ENCODE results near the gene DRGX. TPM values are rescaled to one million over a fixed set of nuclear protein-coding genes. Genes with fewer than 3 reads are reported as not detected.

DRGX gene
- polyA plus RNA-seq, 1 donor from 2014 or later = not detected

DNA sequence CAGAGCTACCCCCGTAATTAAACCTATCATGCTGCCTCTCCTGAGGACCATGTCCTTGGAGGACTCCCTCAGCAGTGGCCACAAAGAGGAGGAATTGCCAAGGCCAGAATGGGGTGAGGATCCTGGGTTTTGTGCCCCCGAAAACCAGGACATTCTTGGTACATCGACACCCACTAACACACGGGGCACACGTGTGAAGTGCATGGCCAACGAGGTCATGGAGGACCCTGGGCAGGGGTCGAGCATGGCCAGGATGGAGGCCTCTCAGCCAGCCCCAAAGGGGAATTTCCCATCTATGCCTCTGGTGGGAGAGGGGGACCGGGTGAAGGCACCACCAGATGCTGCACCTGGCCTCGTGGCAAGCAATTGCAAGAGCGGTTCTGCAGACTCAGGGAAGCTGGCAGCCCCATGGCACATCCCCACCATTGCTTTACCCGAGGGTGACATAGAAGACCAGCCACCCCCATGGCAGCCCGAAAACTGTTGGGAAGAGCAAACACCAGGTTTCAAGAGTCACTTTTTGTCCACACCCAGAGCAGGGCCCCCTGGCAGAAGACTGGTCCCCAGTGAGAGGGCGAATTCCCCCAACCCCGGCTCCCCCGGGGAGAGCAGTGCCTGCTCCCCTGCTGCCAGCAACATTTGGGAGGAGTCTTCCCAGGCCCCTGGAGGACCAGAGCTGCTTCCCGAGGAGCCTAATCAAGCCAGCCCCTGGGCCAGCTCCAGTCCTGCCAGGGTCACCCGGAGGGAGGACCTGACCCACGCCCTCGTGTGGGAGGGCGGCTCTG is 70.6 kb downstream of the DRGX start:
- Histone ChIP-seq H3K36me3 (ENCODE audit: insufficient read depth, low read length) (no peaks in the 10 kb centered on the region), H3K4me2 (ENCODE audit: low read length) (no peak overlapping the region), H4K20me1 (ENCODE audit: insufficient read depth) (no peaks in the 10 kb centered on the region), H3F3A (ENCODE audit: insufficient read depth, low read length, poor library complexity, severe bottlenecking) (no peaks in the 10 kb centered on the region), H3K79me2 (replicated peaks; ENCODE audit: insufficient read depth, low read length) (no peaks in the 10 kb centered on the region), H3K27me3 (ENCODE audit: insufficient read depth, low read depth, low read length) (no peaks in the 10 kb centered on the region), H3K9me3 (ENCODE audit: low read length) (no peaks in the 10 kb centered on the region), H3K27ac (ENCODE audit: low read length) (no peak overlapping the region), H2AFZ (ENCODE audit: low read depth, low read length) (no peak overlapping the region), H3K9me2 (ENCODE audit: insufficient read depth, low read length) (no peaks in the 10 kb centered on the region), H3K9ac (ENCODE audit: low read length) (no peak overlapping the region), H3K4me3 (ENCODE audit: low read length) (no peak overlapping the region)
- TF ChIP-seq EP300 (conservative IDR thresholded peaks at IDR 0.05; ENCODE audit: poor library complexity, severe bottlenecking) = no peak
- no peak for TF ChIP-seq EZH2 (IDR thresholded peaks at IDR 0.05; ENCODE audit: borderline replicate concordance, insufficient read depth, low read length, poor library complexity, severe bottlenecking)
- TF ChIP-seq RAD21 (conservative IDR thresholded peaks at IDR 0.05) = no peak
- TF ChIP-seq MXI1 (conservative IDR thresholded peaks at IDR 0.05; ENCODE audit: poor library complexity, severe bottlenecking) = no peak
- TF ChIP-seq POLR2AphosphoS5 (IDR thresholded peaks at IDR 0.05) = no peak
- no peak for TF ChIP-seq SMC3 (conservative IDR thresholded peaks at IDR 0.05; ENCODE audit: poor library complexity)
- TF ChIP-seq, protein P1, sequence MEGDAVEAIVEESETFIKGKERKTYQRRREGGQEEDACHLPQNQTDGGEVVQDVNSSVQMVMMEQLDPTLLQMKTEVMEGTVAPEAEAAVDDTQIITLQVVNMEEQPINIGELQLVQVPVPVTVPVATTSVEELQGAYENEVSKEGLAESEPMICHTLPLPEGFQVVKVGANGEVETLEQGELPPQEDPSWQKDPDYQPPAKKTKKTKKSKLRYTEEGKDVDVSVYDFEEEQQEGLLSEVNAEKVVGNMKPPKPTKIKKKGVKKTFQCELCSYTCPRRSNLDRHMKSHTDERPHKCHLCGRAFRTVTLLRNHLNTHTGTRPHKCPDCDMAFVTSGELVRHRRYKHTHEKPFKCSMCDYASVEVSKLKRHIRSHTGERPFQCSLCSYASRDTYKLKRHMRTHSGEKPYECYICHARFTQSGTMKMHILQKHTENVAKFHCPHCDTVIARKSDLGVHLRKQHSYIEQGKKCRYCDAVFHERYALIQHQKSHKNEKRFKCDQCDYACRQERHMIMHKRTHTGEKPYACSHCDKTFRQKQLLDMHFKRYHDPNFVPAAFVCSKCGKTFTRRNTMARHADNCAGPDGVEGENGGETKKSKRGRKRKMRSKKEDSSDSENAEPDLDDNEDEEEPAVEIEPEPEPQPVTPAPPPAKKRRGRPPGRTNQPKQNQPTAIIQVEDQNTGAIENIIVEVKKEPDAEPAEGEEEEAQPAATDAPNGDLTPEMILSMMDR (IDR thresholded peaks at IDR 0.05; ENCODE audit: poor library complexity, severe bottlenecking) = no peak
- TF ChIP-seq, protein P2, sequence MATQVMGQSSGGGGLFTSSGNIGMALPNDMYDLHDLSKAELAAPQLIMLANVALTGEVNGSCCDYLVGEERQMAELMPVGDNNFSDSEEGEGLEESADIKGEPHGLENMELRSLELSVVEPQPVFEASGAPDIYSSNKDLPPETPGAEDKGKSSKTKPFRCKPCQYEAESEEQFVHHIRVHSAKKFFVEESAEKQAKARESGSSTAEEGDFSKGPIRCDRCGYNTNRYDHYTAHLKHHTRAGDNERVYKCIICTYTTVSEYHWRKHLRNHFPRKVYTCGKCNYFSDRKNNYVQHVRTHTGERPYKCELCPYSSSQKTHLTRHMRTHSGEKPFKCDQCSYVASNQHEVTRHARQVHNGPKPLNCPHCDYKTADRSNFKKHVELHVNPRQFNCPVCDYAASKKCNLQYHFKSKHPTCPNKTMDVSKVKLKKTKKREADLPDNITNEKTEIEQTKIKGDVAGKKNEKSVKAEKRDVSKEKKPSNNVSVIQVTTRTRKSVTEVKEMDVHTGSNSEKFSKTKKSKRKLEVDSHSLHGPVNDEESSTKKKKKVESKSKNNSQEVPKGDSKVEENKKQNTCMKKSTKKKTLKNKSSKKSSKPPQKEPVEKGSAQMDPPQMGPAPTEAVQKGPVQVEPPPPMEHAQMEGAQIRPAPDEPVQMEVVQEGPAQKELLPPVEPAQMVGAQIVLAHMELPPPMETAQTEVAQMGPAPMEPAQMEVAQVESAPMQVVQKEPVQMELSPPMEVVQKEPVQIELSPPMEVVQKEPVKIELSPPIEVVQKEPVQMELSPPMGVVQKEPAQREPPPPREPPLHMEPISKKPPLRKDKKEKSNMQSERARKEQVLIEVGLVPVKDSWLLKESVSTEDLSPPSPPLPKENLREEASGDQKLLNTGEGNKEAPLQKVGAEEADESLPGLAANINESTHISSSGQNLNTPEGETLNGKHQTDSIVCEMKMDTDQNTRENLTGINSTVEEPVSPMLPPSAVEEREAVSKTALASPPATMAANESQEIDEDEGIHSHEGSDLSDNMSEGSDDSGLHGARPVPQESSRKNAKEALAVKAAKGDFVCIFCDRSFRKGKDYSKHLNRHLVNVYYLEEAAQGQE (IDR thresholded peaks at IDR 0.05; ENCODE audit: borderline replicate concordance) = no peak
- no peak for TF ChIP-seq TAF1 (IDR thresholded peaks at IDR 0.05; ENCODE audit: low read depth)

DNA sequence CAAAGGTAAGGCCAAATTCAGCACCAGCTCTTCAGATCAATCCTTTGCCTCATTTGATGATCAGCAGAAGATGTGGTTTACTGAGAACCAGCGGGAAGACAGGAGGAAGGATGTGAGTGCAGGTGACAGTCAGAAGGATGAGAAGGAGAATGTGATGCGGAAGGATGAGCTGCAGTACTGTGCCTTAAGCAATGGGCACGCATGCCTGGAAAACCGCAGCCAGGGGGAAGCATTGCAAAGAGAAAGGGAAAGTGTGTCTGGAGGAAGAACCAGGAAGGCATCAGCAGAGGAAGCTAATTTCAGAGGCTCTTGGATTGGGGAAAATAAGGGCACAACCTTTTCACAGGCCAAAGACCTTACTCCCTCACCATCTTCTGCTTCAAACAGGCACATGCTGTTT is 71.2 kb downstream of the DRGX start:
- H2AFZ ChIP-seq (ENCODE audit: low read depth, low read length) = no peak overlapping the region
- no peak overlapping the region for H3K9ac ChIP-seq (ENCODE audit: low read length)
- no peaks in the 10 kb centered on the region for H4K20me1 ChIP-seq (ENCODE audit: insufficient read depth)
- no peaks in the 10 kb centered on the region for H3F3A ChIP-seq (ENCODE audit: insufficient read depth, low read length, poor library complexity, severe bottlenecking)
- no peaks in the 10 kb centered on the region for H3K9me2 ChIP-seq (ENCODE audit: insufficient read depth, low read length)
- no peaks in the 10 kb centered on the region for H3K79me2 ChIP-seq (replicated peaks; ENCODE audit: insufficient read depth, low read length)
- H3K27ac ChIP-seq (ENCODE audit: low read length) = no peak overlapping the region
- no peak for TF ChIP-seq EZH2 (IDR thresholded peaks at IDR 0.05; ENCODE audit: borderline replicate concordance, insufficient read depth, low read length, poor library complexity, severe bottlenecking)
- TF ChIP-seq, protein P1 (IDR thresholded peaks at IDR 0.05; ENCODE audit: poor library complexity, severe bottlenecking) = no peak
- TF ChIP-seq TAF1 (IDR thresholded peaks at IDR 0.05; ENCODE audit: low read depth) = no peak
- no peak for TF ChIP-seq SMC3 (conservative IDR thresholded peaks at IDR 0.05; ENCODE audit: poor library complexity)
- no peaks in the 10 kb centered on the region for H3K27me3 ChIP-seq (ENCODE audit: insufficient read depth, low read depth, low read length)
- H3K36me3 ChIP-seq (ENCODE audit: insufficient read depth, low read length) = no peaks in the 10 kb centered on the region
- H3K4me2 ChIP-seq (ENCODE audit: low read length) = no peak overlapping the region
- no peaks in the 10 kb centered on the region for H3K9me3 ChIP-seq (ENCODE audit: low read length)
- no peak overlapping the region for H3K4me3 ChIP-seq (ENCODE audit: low read length)
